Fibroblast of lung (primary cell): Measurements from ENCODE around the gene ATP10B.

Experiments
- EZH2 ChIP-seq: IDR thresholded peaks from 2 replicates; pipeline ENCODE4 v1.5.1; 2012; ENCODE audit warnings: low read length, control low read depth, mild to moderate bottlenecking; ENCODE audit errors: missing control alignments
- TF ChIP-seq, protein P1 (sequence below), 2 donors: IDR thresholded peaks in 1 of 2; conservative IDR thresholded peaks in 1 of 2; 1 replicate in 1 of 2; 2 replicates in 1 of 2; pipeline ENCODE4 v1.5.1; 2011 to 2012; ENCODE audit warnings: low read length in 2 of 2, control low read depth in 1 of 2, inconsistent platforms in 1 of 2, low read depth in 1 of 2, mild to moderate bottlenecking in 1 of 2

DNA sequence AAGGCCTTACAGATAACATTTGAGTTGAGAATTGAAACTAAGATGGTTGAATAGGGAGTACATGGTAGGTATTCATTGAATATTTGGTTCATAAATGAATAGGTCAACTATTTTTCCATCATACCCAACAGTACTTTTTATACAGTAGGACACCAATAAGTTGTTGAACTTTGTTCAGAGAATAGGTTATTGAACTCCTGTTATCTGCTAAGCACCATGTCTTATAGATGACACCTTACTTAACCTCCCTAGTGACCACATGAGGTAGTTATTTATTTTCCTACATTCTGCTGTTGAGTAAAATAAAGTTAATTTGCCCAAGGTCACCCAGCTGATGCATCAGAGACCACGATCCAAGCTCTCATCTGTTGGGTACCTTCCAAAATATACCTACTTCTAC is 49.6 kb upstream of the ATP10B start:
- TF ChIP-seq, protein P1, sequence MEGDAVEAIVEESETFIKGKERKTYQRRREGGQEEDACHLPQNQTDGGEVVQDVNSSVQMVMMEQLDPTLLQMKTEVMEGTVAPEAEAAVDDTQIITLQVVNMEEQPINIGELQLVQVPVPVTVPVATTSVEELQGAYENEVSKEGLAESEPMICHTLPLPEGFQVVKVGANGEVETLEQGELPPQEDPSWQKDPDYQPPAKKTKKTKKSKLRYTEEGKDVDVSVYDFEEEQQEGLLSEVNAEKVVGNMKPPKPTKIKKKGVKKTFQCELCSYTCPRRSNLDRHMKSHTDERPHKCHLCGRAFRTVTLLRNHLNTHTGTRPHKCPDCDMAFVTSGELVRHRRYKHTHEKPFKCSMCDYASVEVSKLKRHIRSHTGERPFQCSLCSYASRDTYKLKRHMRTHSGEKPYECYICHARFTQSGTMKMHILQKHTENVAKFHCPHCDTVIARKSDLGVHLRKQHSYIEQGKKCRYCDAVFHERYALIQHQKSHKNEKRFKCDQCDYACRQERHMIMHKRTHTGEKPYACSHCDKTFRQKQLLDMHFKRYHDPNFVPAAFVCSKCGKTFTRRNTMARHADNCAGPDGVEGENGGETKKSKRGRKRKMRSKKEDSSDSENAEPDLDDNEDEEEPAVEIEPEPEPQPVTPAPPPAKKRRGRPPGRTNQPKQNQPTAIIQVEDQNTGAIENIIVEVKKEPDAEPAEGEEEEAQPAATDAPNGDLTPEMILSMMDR (conservative IDR thresholded peaks at IDR 0.05 in 1 of 2, IDR thresholded peaks at IDR 0.05 in 1 of 2; ENCODE audit: low read depth in 1 of 2, low read length in 2 of 2), result no peak
- no peak for TF ChIP-seq EZH2
